ENCODE data around the gene ATXN7. TPM values are rescaled to one million over a fixed set of nuclear protein-coding genes. Genes with fewer than 3 reads are reported as not detected.

The ATXN7 gene
- total and polyA plus RNA-seq, 2 of the 13 experiments (the other 11 are each of a cell fraction or from before 2014, with no cell fraction given), result 13.8 to 20.0 TPM

- POLR2A ChIA-PET, result interaction anchor here (0.6 to 2.0 kb wide), 10 partner anchors 16 to 64 kb away, joined by 3 to 11 read pairs (median 6); partner anchors contain the start of genes ATXN7 and THOC7
- Histone ChIP-seq H4K20me1 (ENCODE audit: insufficient read depth, low read length) (no peaks in the 10 kb centered on the region), H3K27me3 (ENCODE audit: control insufficient read depth in 1 of 2, insufficient read depth in 2 of 2, low read length in 2 of 2) (no peaks in the 10 kb centered on the region), H3K36me3 (replicated peaks in 1 of 2; ENCODE audit: control insufficient read depth in 1 of 2, insufficient read depth in 2 of 2, low read length in 2 of 2) (peaks cover 2 to 4% of the 10 kb centered on the region in 2 experiments; a peak in 4 of 5 replicates), H3K9me3 (ENCODE audit: low read length) (no peaks in the 10 kb centered on the region), H3K4me2 (ENCODE audit: low read depth, low read length) (peak within 1 kb of the TSS; percentile 92), H3K9ac (ENCODE audit: insufficient read depth, low read depth, low read length) (peak within 1 kb of the TSS; percentile 94), H3K4me1 (ENCODE audit: insufficient read depth, low read length) (peaks cover 36% of the 10 kb centered on the region), H3K27ac (ENCODE audit: extremely low read length, insufficient read depth, low read length) (peak within 1 kb of the TSS; percentile 98), H2AFZ (ENCODE audit: low read length) (no peak within 1 kb of the TSS), H3K79me2 (ENCODE audit: insufficient read depth, low read length) (peaks cover 28% of the 10 kb centered on the region), H3K4me3 (replicated peaks in 1 of 3; ENCODE audit: insufficient read depth in 1 of 3, low read depth in 2 of 3, low read length in 3 of 3) (peak within 1 kb of the TSS; percentile 61 to 79 (median 61))
- no peak for FAIRE-seq
- ATAC-seq, result peak; percentile 94
- intact Hi-C loops (cut with micrococcal nuclease; ENCODE audit: unreplicated experiment) (loop anchor here (2.0 to 5.0 kb wide), 2 partner anchors 47 to 50 kb away; no protein-coding TSS in a partner anchor), in situ Hi-C loops (cut with HindIII; ENCODE audit: extremely low pct_ligation_motif_present, low pct_unique_long_range_greater_than_20kb) (loop anchor here (5.0 to 10.0 kb wide), 2 partner anchors 47 to 80 kb away; partner anchors contain the start of genes ATXN7 and THOC7)
- WGBS (ENCODE audit: low lambda C conversion rate), result 2% methylated on average over 22 of the region's 115 CpGs
- CTCF ChIA-PET (ENCODE audit: low intra/inter-chr PET ratio, low total read pairs), result no interaction called here
- peak; percentile 81 for DNase-seq (ENCODE audit: low spot score)
- BruUV-seq (replicated peaks), result no TSS peak
- TF ChIP-seq, protein P1, sequence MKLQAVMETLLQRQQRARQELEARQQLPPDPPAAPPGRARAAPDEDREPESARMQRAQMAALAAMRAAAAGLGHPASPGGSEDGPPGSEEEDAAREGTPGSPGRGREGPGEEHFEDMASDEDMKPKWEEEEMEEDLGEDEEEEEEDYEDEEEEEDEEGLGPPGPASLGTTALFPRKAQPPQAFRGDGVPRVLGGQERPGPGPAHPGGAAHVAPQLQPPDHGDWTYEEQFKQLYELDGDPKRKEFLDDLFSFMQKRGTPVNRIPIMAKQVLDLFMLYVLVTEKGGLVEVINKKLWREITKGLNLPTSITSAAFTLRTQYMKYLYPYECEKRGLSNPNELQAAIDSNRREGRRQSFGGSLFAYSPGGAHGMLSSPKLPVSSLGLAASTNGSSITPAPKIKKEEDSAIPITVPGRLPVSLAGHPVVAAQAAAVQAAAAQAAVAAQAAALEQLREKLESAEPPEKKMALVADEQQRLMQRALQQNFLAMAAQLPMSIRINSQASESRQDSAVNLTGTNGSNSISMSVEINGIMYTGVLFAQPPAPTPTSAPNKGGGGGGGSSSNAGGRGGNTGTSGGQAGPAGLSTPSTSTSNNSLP (IDR thresholded peaks at IDR 0.05; ENCODE audit: low read depth, low read length), result no peak
- TF ChIP-seq ZNF749 (CRISPR knock-in tag; IDR thresholded peaks at IDR 0.05; ENCODE audit: borderline replicate concordance) (peak; percentile 38; the same call in 1 of the 2 replicates), TRIM24 (CRISPR knock-in tag; IDR thresholded peaks at IDR 0.05) (no peak), KMT2B (CRISPR knock-in tag; IDR thresholded peaks at IDR 0.05) (peak; percentile 84), RFX5 (IDR thresholded peaks at IDR 0.05; ENCODE audit: low read depth, low read length) (no peak), NR2C2 (CRISPR knock-in tag; IDR thresholded peaks at IDR 0.05; ENCODE audit: borderline replicate concordance) (peak; percentile 72), HNRNPLL (IDR thresholded peaks at IDR 0.05; ENCODE audit: low read depth, low read length, poor library complexity, severe bottlenecking) (peak; percentile 75), PATZ1 (CRISPR knock-in tag; IDR thresholded peaks at IDR 0.05) (peak; percentile 96), KLF11 (CRISPR knock-in tag; IDR thresholded peaks at IDR 0.05) (no peak), DR1 (CRISPR knock-in tag; IDR thresholded peaks at IDR 0.05) (0 out of 2 replicates have a peak, but pooled peaks have one; percentile 43), MLXIP (CRISPR knock-in tag; IDR thresholded peaks at IDR 0.05; ENCODE audit: borderline replicate concordance) (no peak), KDM2A (CRISPR knock-in tag; IDR thresholded peaks at IDR 0.05; ENCODE audit: borderline replicate concordance, low read depth) (peak; percentile 74), ZNF569 (CRISPR knock-in tag; IDR thresholded peaks at IDR 0.05; ENCODE audit: borderline replicate concordance) (no peak)
- TF ChIP-seq, protein P2, sequence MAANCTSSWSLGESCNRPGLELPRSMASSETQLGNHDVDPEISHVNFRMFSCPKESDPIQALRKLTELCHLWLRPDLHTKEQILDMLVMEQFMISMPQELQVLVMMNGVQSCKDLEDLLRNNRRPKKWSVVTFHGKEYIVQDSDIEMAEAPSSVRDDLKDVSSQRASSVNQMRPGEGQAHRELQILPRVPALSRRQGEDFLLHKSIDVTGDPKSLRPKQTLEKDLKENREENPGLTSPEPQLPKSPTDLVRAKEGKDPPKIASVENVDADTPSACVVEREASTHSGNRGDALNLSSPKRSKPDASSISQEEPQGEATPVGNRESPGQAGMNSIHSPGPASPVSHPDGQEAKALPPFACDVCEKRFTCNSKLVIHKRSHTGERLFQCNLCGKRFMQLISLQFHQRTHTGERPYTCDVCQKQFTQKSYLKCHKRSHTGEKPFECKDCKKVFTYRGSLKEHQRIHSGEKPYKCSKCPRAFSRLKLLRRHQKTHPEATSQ (CRISPR knock-in tag; IDR thresholded peaks at IDR 0.05; ENCODE audit: borderline replicate concordance), result no peak
Observed at GRCh38 chr3:63911873-63912767, 48.5 kb downstream of the ATXN7 start, which contains the start of gene SCAANT1. Gene SCAANT1, minus strand, starts transcription at chr3:63912383.

Data from HepG2 (cell line).